ENCODE measurements around the gene ATXN7L3B.

ATXN7L3B gene

GRCh38 chr12:74515849-74516248, 21.8 kb upstream of the ATXN7L3B start:
- Histone ChIP-seq H3K79me2 (no peaks in the 10 kb centered on the region), H2AFZ (no peak overlapping the region), H3K27ac (no peak overlapping the region), H3K4me3 (ENCODE audit: low read depth, low read length) (no peak overlapping the region), H3K36me3 (ENCODE audit: control insufficient read depth, insufficient read depth, low read length) (no peaks in the 10 kb centered on the region), H3K4me2 (ENCODE audit: low read length) (no peak overlapping the region), H3K4me1 (no peaks in the 10 kb centered on the region), H3K9ac (no peak overlapping the region), H3K9me3 (ENCODE audit: control insufficient read depth, low read length) (no peaks in the 10 kb centered on the region), H3K27me3 (ENCODE audit: control insufficient read depth, insufficient read depth, low read length) (no peaks in the 10 kb centered on the region)
- no peak for TF ChIP-seq CTCF (IDR thresholded peaks at IDR 0.05)

- Histone ChIP-seq H3K27ac (no peak overlapping the region), H3K9ac (no peak overlapping the region), H3K4me3 (ENCODE audit: low read depth, low read length) (no peak overlapping the region), H3K36me3 (ENCODE audit: control insufficient read depth, insufficient read depth, low read length) (no peaks in the 10 kb centered on the region), H2AFZ (no peak overlapping the region), H3K4me2 (ENCODE audit: low read length) (no peak overlapping the region), H3K79me2 (no peaks in the 10 kb centered on the region), H3K4me1 (no peaks in the 10 kb centered on the region), H3K27me3 (ENCODE audit: control insufficient read depth, insufficient read depth, low read length) (no peaks in the 10 kb centered on the region), H3K9me3 (ENCODE audit: control insufficient read depth, low read length) (no peaks in the 10 kb centered on the region)
- no peak for TF ChIP-seq CTCF (IDR thresholded peaks at IDR 0.05)
Measured at GRCh38 chr12:74526535-74526934, 11.1 kb upstream of the ATXN7L3B start.

- H3K9me3 ChIP-seq (ENCODE audit: control insufficient read depth, low read length) = no peaks in the 10 kb centered on the region
- no peak for TF ChIP-seq CTCF (IDR thresholded peaks at IDR 0.05)
- no peak overlapping the region for H3K9ac ChIP-seq
- H3K4me3 ChIP-seq (ENCODE audit: low read depth, low read length) = no peak overlapping the region
- H2AFZ ChIP-seq = no peak overlapping the region
- no peaks in the 10 kb centered on the region for H3K27me3 ChIP-seq (ENCODE audit: control insufficient read depth, insufficient read depth, low read length)
- no peak overlapping the region for H3K27ac ChIP-seq
- H3K79me2 ChIP-seq = no peaks in the 10 kb centered on the region
- H3K36me3 ChIP-seq (ENCODE audit: control insufficient read depth, insufficient read depth, low read length) = no peaks in the 10 kb centered on the region
- H3K4me2 ChIP-seq (ENCODE audit: low read length) = no peak overlapping the region
- no peaks in the 10 kb centered on the region for H3K4me1 ChIP-seq
Measured at GRCh38 chr12:74527491-74527890, 10.1 kb upstream of the ATXN7L3B start.

- Histone ChIP-seq H2AFZ (no peak overlapping the region), H3K4me2 (ENCODE audit: low read length) (no peak overlapping the region), H3K27ac (no peak overlapping the region), H3K9me3 (ENCODE audit: control insufficient read depth, low read length) (no peaks in the 10 kb centered on the region), H3K9ac (no peak overlapping the region), H3K4me1 (no peaks in the 10 kb centered on the region), H3K36me3 (ENCODE audit: control insufficient read depth, insufficient read depth, low read length) (no peaks in the 10 kb centered on the region), H3K27me3 (ENCODE audit: control insufficient read depth, insufficient read depth, low read length) (no peaks in the 10 kb centered on the region), H3K79me2 (no peaks in the 10 kb centered on the region), H3K4me3 (ENCODE audit: low read depth, low read length) (no peak overlapping the region)
- no peak for TF ChIP-seq CTCF (IDR thresholded peaks at IDR 0.05)
Measured at GRCh38 chr12:74530676-74531075, 7.0 kb upstream of the ATXN7L3B start.

GRCh38 chr12:74535536-74535935, 2.1 kb upstream of the ATXN7L3B start:
- Histone ChIP-seq H3K9ac (no peak overlapping the region), H2AFZ (no peak overlapping the region), H3K4me2 (ENCODE audit: low read length) (no peak overlapping the region), H3K27ac (no peak overlapping the region), H3K27me3 (ENCODE audit: control insufficient read depth, insufficient read depth, low read length) (no peaks in the 10 kb centered on the region), H3K79me2 (peaks cover 22% of the 10 kb centered on the region), H3K4me1 (peaks cover 18% of the 10 kb centered on the region), H3K36me3 (ENCODE audit: control insufficient read depth, insufficient read depth, low read length) (no peaks in the 10 kb centered on the region), H3K4me3 (ENCODE audit: low read depth, low read length) (no peak overlapping the region), H3K9me3 (ENCODE audit: control insufficient read depth, low read length) (peaks cover 8% of the 10 kb centered on the region)
- TF ChIP-seq CTCF (IDR thresholded peaks at IDR 0.05) = no peak
